GM18505 (cell line): ENCODE results near the gene TBX1.

ENCODE experiments used
- ATAC-seq: cut with Tn5 transposase; IDR thresholded peaks from one replicate; pipeline ENCODE4 v1.9.1; 2021; ENCODE audit not compliant: unreplicated experiment
- POLR2A ChIP-seq: IDR thresholded peaks from 4 replicates; pipeline ENCODE4 v1.6.1; 2011; ENCODE audit warnings: borderline replicate concordance; ENCODE audit not compliant: insufficient read depth, insufficient read length; ENCODE audit errors: extremely low read depth

TBX1 gene

DNA sequence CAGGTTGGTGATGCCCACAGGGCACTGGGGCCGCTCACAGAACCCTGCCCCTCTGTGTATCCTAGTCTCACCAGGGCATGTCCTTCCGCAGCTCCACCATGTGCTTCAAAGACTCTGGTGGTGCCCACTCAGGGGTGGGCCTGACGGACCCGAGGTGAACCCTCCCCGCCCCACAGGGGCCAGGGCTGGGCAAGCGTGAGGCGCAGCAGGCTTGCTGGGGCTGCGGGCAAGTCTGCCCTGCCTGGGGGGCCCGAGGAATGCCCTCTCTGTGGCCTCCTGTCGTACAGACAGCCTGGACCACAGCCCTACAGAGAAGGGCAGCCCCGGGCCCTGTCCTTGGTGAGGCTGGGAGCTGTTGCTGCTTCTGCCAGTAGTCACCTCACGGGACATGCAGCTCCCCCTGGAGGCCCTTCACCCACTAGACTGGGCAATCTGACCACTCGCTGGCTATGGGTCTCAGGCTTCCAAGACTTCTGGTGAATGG is 40.2 kb downstream of the TBX1 start:
- TF ChIP-seq POLR2A, result no peak
- no peak for ATAC-seq

DNA sequence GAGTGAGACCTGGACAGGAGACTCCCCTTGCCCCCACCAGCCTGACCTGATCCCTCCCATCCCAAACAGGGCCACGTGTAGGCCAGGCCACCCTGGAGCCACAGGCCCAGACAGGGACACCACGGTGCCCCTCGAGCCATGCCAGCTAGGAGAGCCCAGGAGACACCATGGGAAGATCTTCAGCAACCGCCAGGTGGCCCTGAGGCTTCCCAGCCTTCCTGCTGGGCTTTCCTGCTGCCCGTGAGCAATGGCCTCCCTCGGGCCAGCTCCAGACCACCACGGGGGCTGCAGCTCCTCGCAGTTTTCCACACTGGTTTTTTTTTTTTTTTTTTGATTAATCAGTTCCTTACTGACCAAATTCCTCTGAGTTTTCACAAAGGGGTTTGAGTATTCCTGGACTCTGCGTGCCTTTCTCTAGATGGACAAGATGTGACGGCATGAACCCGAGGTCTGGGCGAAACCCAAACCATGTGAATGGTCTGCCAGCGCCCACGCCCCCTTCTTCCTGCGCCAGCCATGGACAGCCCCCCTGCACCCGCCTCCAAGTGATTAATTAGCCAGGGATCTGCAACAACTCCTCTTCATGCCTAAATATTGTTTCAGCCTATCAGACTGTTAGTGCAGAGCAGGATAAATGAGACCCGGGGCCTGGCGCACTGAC is 40.9 kb downstream of the TBX1 start:
- TF ChIP-seq POLR2A, result no peak
- no peak for ATAC-seq

DNA sequence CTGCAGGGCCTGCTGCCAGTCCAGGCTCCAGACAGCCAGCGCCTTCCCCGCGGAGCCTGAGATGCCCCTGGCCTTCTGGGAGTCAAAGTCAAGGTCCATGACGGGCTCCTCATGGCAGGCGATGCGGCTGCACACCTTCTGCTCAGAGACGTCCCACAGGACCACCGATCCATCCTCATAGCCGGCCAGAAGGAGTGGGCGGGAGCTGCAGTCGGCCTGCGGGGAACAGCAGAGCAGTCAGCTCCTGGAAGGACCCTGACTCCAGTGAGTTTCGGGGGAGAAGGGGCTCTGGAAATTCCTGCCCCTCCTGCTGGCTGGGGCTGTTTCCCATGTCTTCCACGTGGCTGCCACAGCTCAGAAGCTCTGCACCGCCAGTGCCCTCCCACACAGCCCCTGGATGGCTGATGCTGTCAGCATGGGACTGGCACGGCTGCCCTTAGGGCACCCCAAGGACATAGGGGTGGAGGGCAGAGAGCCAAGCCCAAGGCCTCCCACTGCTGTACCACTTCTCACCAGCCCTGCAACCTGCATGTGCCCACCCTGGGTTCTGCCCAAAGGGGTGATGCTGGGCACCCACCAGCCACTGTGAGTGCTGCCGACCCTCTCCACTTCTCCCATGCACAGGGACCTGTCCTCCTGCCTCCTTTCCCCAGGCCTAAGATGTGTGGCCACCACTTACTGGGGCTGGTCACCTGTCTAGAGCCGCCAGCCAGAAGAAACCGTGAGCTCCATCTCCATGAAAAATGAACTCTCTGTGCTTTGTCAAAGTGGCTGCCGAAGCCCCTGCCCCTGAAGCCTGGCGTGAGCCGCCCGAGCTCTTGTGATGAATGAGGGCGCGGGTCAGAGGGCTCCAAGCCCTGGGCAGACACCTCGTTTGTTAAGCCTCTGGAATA is 41.7 kb downstream of the TBX1 start:
- no peak for TF ChIP-seq POLR2A
- no peak for ATAC-seq

DNA sequence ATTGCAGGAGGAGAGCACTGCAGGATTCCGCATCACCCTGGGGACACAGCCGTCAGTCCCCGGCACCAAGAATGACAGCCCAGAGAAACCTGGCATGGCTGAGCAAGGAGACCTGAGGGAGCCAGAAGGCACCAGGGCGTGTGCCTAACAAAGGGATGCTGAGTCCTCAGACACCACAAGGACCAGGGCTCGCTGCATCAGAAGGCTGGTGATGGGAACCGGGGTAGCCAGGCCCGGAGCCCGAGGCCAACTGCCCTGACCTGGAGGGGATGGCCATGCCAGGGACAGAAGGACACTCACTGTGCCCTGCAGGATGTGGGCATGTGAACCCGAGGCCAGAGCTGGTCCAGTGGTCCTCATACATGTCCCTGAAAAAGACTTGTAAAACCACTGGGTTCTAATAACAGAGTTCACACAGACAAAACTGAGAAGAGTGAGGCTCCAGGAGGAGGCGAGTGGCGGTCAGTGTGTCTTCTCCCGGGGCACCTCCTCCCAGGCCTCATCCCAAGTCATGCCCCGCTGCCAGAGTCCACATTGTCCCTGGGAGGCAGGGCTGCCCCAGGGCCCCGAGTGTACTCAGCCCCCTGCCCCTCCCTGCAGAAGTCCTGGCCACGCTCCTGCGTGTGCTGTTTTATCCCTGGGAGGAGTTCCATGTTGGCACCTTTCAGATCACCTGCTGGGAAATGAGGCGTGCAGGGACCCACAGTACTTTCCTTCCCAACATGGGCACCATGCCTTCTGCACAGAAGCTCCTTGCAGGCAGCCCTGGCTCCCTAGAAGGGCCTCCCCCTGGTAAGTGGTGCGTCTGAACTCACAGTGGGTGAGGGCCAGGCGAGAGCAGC is 42.5 kb downstream of the TBX1 start:
- no peak for TF ChIP-seq POLR2A
- ATAC-seq, result no peak

DNA sequence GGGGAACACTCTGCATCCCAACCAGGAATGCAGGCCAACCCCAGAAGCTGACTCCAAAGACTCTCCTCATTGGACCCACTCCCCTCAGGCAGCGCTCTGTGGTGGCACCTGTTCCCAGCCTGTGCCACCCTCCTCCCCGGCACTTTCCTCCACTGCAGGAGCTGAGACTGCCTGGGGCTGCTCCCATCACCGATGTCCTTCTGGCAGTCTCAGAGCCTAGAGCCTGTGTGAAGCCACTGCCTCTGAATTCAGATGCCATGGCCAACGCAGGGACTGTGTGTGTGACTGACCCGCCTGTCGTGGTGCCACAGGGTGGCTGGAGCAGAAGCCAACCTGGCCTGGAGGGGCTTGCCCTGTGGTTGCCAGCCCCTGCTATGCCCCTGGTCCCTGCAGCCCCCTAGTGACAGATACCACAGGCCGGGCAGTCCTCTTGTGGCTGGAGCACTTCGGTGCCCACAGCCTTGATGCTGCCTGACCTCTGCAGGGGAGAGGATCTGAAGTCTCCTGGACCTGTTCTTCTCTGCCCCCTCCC is 43.2 kb downstream of the TBX1 start:
- TF ChIP-seq POLR2A, result no peak
- ATAC-seq, result no peak

DNA sequence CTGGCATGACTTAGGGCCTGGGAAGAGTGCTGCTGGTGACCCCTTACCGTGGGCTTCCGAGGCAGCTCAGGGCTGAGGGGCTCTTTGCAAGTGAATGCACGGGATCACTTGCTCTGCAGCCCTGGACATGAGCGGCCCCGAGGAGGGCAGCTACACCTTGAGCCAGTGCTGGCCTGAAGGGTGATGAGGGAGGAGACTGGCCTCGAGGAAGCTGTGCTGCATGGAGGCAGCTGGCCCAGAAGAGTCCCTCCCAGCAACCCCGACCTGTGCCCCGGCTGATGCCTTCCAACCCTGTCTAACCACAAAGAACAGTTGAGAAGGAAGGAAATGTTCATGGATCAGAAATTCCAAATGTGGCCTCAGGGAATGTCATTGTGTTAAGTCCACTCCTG is 45.2 kb downstream of the TBX1 start:
- no peak for TF ChIP-seq POLR2A
- ATAC-seq, result no peak

DNA sequence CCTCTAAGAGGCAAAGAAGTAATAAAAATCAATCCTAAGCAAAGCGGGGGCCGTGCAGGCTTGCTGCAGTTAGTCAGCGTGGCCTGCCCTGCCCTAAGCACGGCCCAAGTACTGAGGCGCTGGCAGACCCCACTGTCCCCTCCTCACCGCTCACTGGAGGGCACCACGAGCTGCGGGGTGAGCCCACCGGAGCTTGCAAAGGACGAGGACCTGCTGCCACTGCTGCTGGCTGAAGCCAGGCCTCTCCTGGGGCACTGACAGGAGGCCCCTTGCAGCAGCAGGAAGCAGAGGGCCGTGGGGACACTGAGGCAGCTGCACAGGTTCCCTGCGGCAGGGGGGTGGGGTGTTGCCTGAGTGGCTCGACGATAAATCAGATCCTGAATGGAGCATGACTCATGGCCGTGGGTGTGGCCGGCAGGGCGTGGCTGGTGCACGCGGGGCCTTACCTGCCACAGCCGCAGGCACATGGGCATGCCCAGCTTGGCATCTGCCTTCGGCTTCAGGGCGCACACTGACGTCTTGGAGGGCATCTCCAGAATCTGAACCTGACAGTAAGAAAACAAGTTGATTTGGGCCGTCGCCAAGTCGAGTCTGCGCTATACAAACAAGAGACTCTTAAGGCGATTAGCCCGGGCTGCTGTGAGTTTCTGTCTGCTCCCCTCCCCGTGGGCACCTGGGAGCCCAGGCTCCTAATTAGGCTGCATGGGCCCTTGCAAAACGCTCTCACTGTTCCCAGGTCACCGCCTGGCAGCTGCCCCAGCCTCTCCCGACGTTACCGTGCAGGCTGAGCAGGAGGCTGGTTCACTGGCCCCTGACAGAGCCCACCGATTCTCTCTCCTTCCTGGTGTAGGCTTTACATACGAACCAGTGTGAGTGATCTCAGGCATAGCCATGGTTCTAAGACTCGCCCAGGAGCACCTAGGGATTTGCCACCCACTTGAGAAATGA is 45.9 kb downstream of the TBX1 start:
- no peak for TF ChIP-seq POLR2A
- no peak for ATAC-seq

DNA sequence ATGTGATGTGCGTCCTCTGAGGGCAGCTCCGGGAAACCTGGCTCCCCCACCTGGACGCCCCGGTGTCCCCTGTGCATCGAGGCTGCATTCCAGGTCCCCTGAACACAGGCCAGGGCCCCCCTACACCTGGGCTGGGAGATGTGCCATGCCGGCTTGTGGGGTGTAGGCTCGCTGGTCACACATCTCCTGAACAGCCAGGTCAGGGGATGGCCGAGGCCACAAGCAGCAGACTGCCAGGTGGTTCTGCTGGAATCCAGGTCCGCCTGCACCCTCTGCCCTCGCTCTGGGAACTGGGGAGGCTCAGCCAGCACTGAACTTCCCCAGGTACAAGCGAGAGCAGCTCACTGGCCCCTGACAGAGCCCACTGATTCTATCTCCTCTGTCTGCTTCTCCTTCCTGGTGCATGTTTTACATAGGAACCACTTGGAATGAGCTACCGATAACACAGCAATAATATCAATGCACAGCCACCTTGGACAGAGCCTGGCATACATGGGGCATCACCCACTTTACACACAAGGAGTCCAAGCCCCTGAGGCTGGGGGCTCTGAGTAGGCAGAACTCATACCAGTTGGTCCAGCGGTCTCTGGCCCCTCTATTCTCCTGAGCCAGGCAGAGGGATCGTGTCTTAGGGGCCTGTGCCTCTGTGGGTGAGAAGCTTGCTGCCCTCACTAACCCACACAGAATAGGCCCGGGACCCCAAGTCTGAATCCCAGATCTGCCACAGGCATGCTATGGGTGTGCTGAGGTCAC is 46.8 kb downstream of the TBX1 start:
- TF ChIP-seq POLR2A, result no peak
- no peak for ATAC-seq

DNA sequence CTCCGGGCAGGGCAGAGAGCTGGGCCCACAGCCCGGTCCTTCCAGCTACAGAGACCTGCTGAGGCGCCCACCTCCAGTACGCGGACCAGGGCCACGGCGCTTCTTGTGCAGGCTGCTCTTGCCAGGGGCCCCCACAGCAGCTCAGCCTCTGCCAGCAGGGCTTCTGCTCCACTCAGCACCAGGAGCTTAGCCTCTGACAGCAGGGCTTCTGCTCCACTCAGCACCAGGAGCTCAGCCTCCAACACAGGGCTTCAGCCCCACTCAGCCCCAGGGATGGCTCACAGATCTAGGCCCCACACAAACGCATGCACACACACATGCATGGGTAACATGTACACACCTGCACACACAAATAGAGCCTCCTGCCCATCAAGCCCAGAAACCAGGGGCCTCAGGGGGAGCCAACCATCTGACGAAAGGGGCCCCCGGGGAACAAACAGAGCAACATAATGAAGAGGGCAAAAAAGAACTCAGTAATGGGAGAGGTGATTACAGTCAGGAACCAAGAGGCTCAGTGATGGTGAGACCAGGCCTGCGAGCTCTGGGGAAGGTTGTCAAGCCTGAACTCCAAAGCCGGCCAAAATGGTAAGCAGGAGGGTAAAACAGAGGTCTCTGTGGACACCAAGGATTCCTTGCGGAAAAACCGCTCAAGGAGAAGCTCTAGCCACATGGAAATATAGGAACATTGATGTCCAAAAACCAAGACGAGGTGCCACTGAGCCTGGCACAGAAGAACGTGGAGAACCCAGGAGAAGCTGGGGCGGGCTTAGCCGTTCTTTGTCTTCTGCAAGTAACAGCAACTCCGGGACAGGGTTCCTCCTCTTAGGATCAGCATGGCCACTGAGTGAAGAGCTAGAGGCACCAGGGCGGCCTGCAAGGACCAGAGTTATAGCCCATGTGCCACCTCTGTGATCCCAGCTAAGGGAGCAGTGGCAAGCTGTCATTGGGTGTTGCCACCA is 47.6 kb downstream of the TBX1 start:
- no peak for ATAC-seq
- TF ChIP-seq POLR2A, result no peak

DNA sequence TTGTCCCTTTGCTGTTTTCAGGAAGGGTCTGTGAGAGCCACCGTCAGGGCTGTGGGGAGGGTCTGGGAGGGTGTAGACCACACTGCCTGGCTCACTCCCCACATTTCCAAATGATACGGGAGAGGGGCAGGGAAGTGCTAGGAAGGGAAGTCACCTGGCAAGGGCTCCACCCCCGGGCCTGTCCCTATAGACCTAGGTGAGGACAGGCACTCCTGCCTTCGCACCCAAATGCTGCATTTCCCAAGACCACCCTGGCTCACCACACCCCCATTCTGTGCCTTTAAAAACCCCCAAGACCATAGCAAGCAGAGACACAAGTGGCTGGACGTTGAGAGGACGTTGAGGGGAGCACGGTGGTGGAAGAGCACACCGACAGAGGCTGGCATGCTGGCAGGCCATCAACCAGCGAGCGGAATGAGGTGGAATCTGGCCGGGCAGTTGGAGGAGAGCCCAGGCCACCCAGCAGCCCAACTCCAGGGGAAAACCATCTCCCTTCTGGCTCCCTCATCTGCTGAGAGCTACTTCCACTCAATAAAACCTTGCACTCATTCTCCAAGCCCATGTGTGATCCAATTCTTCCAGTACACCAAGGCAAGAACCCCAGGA is 48.4 kb downstream of the TBX1 start:
- no peak for TF ChIP-seq POLR2A
- ATAC-seq, result no peak

DNA sequence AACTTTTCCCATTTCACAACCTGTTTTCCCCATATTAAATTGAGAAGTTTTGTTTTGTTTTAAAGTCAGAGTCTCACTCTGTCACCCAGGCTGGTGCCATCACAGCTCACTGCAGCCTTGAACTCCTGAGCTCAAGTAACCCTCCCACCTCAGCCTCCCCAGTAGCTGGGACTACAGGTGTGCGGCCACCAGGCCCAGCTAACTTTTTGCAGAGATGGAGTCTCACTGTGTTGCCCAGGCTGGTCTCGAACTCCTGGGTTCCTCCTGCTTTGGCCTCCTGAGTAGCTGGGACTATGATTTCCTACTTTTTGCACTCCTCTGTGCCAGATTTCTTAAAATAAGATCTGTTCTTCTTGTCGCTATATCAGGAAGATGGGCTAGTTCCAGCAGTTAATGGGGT is 49.2 kb downstream of the TBX1 start:
- no peak for ATAC-seq
- TF ChIP-seq POLR2A, result no peak
